MM.1S (cell line): ENCODE data around the gene ZC3H7B.

ENCODE experiments used
- EZH2 ChIP-seq: fragments of 300-600 bp; sonication (generic); optimal IDR thresholded peaks from 2 replicates; pipeline ENCODE3; 2017; ENCODE audit warnings: low read depth, mild to moderate bottlenecking, antibody characterized with exemption, low read length, mixed read lengths
- EZH2phosphoT487 ChIP-seq: fragments of 300-600 bp; sonication (generic); IDR thresholded peaks from 2 replicates; pipeline ENCODE4 v1.6.1; 2018; ENCODE audit warnings: antibody characterized with exemption, low read length
- TF ChIP-seq, protein P1 (sequence below): fragments of 300-600 bp; sonication (generic); IDR thresholded peaks from 2 replicates; pipeline ENCODE4 v1.5.1; 2016; ENCODE audit warnings: antibody characterized with exemption, low read length, mixed read lengths

DNA sequence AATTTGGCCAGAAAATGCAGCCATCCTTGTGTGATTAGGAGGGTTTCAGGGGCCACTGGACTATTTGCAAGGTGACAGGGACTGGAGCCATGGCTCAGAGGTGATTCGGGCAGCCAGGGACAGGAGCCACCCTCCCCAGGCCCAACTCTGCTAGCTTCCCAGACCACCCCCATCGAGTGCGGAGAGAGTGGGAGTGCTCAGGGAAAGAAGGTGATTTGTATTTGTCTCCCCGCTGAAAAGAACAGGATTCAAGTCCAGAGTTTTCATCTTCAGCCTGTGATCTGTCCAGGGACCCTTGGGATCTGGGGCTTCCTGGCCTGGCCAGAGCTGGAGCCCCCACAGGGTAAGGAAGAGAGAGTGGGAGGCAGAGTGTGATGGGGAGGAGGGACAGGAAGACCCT lies 58.1 kb downstream of the ZC3H7B start:
- TF ChIP-seq, protein P1, sequence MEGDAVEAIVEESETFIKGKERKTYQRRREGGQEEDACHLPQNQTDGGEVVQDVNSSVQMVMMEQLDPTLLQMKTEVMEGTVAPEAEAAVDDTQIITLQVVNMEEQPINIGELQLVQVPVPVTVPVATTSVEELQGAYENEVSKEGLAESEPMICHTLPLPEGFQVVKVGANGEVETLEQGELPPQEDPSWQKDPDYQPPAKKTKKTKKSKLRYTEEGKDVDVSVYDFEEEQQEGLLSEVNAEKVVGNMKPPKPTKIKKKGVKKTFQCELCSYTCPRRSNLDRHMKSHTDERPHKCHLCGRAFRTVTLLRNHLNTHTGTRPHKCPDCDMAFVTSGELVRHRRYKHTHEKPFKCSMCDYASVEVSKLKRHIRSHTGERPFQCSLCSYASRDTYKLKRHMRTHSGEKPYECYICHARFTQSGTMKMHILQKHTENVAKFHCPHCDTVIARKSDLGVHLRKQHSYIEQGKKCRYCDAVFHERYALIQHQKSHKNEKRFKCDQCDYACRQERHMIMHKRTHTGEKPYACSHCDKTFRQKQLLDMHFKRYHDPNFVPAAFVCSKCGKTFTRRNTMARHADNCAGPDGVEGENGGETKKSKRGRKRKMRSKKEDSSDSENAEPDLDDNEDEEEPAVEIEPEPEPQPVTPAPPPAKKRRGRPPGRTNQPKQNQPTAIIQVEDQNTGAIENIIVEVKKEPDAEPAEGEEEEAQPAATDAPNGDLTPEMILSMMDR = no peak
- TF ChIP-seq EZH2 = no peak
- TF ChIP-seq EZH2phosphoT487 = no peak
